PC-9 (cell line): ENCODE measurements around the gene RFXAP. TPM values are rescaled to one million over a fixed set of nuclear protein-coding genes. Genes with fewer than 3 reads are reported as not detected.

ENCODE experiments used
- BruUV-seq: library from RNA; stranded (reverse); fragments of 400-500 nt; replicated peaks from 2 replicates; lab custom pipeline; 2021; lab: Mats Ljungman, UMichigan
- CTCF ChIA-PET: fragments of 300-600 bp; sonication (Branson Sonifier 250); formaldehyde crosslinking; loops from one replicate; lab custom pipeline; 2022; ENCODE audit warnings: antibody characterized with exemption; lab: Charles Lee
- POLR2A ChIA-PET: fragments of 300-600 bp; sonication (Branson Sonifier 250); formaldehyde crosslinking; loops from one replicate; lab custom pipeline; 2022; ENCODE audit warnings: antibody characterized with exemption; ENCODE audit not compliant: unreplicated experiment; lab: Charles Lee
- DNase-seq, 2 experiments: peaks; one replicate each; pipeline versions ENCODE4 v3.0.0 to v3.0.0-alpha.2; 2015 to 2022; ENCODE audit warnings: mixed read lengths in 1 of 2
- H2AFZ ChIP-seq: fragments of 200-600 bp; sonication (generic); 2 replicates; pipeline ENCODE4 v1.8.1; 2017; ENCODE audit warnings: antibody characterized with exemption
- H3F3A ChIP-seq: fragments of 200-600 bp; sonication (generic); 2 replicates; pipeline ENCODE4 v1.8.1; 2017; ENCODE audit warnings: antibody characterized with exemption, mild to moderate bottlenecking, low read depth; ENCODE audit not compliant: insufficient read depth
- H3K27ac ChIP-seq: fragments of 200-600 bp; sonication (generic); 2 replicates; pipeline ENCODE4 v1.6.1; 2016; ENCODE audit warnings: mixed run types
- H3K27me3 ChIP-seq: fragments of 200-600 bp; sonication (generic); 2 replicates; pipeline ENCODE4 v1.6.1; 2016; ENCODE audit warnings: low read depth, mixed run types; ENCODE audit not compliant: insufficient read depth
- H3K36me3 ChIP-seq: fragments of 200-600 bp; sonication (generic); 2 replicates; pipeline ENCODE4 v1.6.1; 2016; ENCODE audit warnings: low read depth, mixed run types
- H3K4me1 ChIP-seq: fragments of 200-600 bp; sonication (generic); replicated peaks from 2 replicates; pipeline ENCODE4 v1.6.1; 2016; ENCODE audit warnings: mixed run types; ENCODE audit not compliant: insufficient read depth
- H3K4me2 ChIP-seq: fragments of 200-600 bp; sonication (generic); 2 replicates; pipeline ENCODE4 v1.6.1; 2017; ENCODE audit warnings: mixed run types
- H3K4me3 ChIP-seq: fragments of 200-600 bp; sonication (generic); 2 replicates; pipeline ENCODE4 v1.6.1; 2016; ENCODE audit warnings: mixed run types
- H3K79me2 ChIP-seq: fragments of 200-600 bp; sonication (generic); 2 replicates; pipeline ENCODE4 v1.6.1; 2017; ENCODE audit warnings: low read depth, mixed run types
- H3K9me2 ChIP-seq: fragments of 200-600 bp; sonication (generic); 2 replicates; pipeline ENCODE4 v1.8.1; 2017; ENCODE audit warnings: mild to moderate bottlenecking; ENCODE audit not compliant: insufficient read depth
- H3K9me3 ChIP-seq: fragments of 200-600 bp; sonication (generic); 2 replicates; pipeline ENCODE4 v1.8.1; 2016; ENCODE audit warnings: low read depth; ENCODE audit not compliant: insufficient read depth
- H4K20me1 ChIP-seq: fragments of 200-600 bp; sonication (generic); 2 replicates; pipeline ENCODE4 v1.8.1; 2017; ENCODE audit not compliant: insufficient read depth
- CTCF ChIP-seq: fragments of 200-600 bp; sonication (generic); conservative IDR thresholded peaks from 2 replicates; pipeline ENCODE4 v1.6.1; 2017; ENCODE audit warnings: mixed run types, antibody characterized with exemption, mild to moderate bottlenecking, moderate library complexity
- EZH2 ChIP-seq: fragments of 200-600 bp; sonication (generic); IDR thresholded peaks from 2 replicates; pipeline ENCODE4 v1.8.0; 2017; ENCODE audit warnings: antibody characterized with exemption, low read depth
- intact Hi-C: fragments of 100-400 bp; cut with micrococcal nuclease; formaldehyde crosslinking; loops from one replicate; pipeline ENCODE4 v1.10.0; 2022; ENCODE audit not compliant: unreplicated experiment
- total RNA-seq: library from RNA; stranded (reverse); gene quantifications from 2 replicates; pipeline ENCODE4 v1.2.3, GENCODE V29; 2021

Gene RFXAP
- total RNA-seq, 1 experiment from 2014 or later: 5.6 TPM

- Histone ChIP-seq H3K79me2 (peaks cover 7% of the 10 kb centered on the region), H3F3A (no peaks in the 10 kb centered on the region), H3K27me3 (no peaks in the 10 kb centered on the region), H2AFZ (no peak overlapping the region), H3K9me3 (no peaks in the 10 kb centered on the region), H3K4me2 (no peak overlapping the region), H4K20me1 (no peaks in the 10 kb centered on the region), H3K36me3 (no peaks in the 10 kb centered on the region), H3K4me3 (no peak overlapping the region), H3K4me1 (peaks cover 8% of the 10 kb centered on the region; the same call in 1 of the 2 replicates), H3K27ac (no peak overlapping the region), H3K9me2 (no peaks in the 10 kb centered on the region)
- DNase-seq: no peak
- TF ChIP-seq CTCF: peak; percentile 63
- TF ChIP-seq EZH2: no peak
- CTCF ChIA-PET: no interaction called here
- POLR2A ChIA-PET: no interaction called here
- intact Hi-C loops: no loop called here
- BruUV-seq: no TSS peak
Observed at GRCh38 chr13:36815062-36815461, 4.0 kb upstream of the RFXAP start.

DNA sequence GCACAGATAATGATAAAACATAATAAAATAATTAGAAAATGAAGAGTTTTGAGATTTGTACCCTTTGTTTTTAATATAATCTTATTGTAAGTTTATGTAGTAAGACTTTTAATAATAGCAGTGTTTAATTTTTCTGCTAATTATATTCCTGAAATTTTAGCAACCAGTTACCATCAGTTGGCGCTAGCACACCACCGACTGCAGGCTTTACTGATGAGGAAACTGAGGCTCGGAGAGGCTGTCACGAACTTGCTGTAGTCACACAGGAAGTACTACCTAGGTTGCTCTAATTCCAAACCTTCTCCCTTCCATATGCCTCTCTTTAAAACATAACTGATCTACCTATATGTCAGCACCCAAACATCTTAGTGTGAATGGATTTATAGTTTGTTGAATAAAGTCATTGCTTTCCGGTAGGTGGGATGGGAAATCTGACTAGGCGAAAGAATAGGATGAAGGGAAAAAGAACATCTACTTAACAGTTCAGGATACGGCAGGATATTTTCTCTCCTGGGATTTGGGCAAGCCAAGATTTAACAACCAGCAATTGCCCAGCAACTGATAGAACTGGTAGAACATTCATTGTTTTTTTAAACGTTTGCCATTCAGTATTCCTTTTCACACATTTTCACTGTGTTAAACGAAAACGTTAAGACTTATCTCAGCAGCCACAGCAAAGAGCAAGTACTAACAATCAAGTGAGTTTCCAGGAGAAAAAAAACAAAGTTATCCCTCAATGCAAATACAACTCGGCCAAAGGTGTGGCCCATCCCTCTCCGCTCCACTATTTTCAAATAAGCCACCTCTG lies 822 bp upstream of the RFXAP start:
- intact Hi-C loops: no loop called here
- no peak for DNase-seq
- BruUV-seq: no TSS peak
- no peaks in the 10 kb centered on the region for H4K20me1 ChIP-seq
- peaks cover 27% of the 10 kb centered on the region for H3K79me2 ChIP-seq
- H3K27ac ChIP-seq: no peak overlapping the region
- no peaks in the 10 kb centered on the region for H3F3A ChIP-seq
- peaks cover 16% of the 10 kb centered on the region for H3K4me1 ChIP-seq
- TF ChIP-seq CTCF (no peak), EZH2 (no peak)
- peak overlapping the region; percentile 90 for H3K4me3 ChIP-seq
- H2AFZ ChIP-seq: peak overlapping the region; percentile 91
- H3K9me2 ChIP-seq: no peaks in the 10 kb centered on the region
- H3K27me3 ChIP-seq: no peaks in the 10 kb centered on the region
- ChIA-PET POLR2A (no interaction called here), CTCF (no interaction called here)
- H3K9me3 ChIP-seq: no peaks in the 10 kb centered on the region
- peak overlapping the region; percentile 81 for H3K4me2 ChIP-seq
- no peaks in the 10 kb centered on the region for H3K36me3 ChIP-seq

DNA sequence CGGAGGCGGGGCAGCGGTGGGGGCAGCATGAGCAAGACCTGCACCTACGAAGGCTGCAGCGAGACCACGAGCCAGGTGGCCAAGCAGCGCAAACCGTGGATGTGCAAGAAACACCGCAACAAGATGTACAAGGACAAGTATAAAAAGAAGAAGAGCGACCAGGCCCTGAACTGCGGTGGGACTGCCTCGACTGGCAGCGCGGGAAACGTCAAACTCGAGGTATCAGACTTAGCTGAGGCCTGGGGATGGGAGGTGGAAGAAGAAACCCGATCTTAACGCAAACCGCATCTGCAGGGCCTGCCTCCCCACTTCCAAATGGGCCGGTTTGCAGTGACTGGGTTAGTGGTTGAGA lies 693 bp downstream of the RFXAP start:
- H3F3A ChIP-seq: no peaks in the 10 kb centered on the region
- H2AFZ ChIP-seq: peak overlapping the region; percentile 91
- peaks cover 16% of the 10 kb centered on the region for H3K4me1 ChIP-seq
- ChIA-PET CTCF (no interaction called here), POLR2A (no interaction called here)
- DNase-seq: peak in 1 of 2 experiments; percentile 14
- no peaks in the 10 kb centered on the region for H3K9me3 ChIP-seq
- H3K4me3 ChIP-seq: peak overlapping the region; percentile 90
- H3K9me2 ChIP-seq: no peaks in the 10 kb centered on the region
- H3K27me3 ChIP-seq: no peaks in the 10 kb centered on the region
- H3K36me3 ChIP-seq: no peaks in the 10 kb centered on the region
- H4K20me1 ChIP-seq: no peaks in the 10 kb centered on the region
- BruUV-seq: no TSS peak
- intact Hi-C loops: loop anchor here (1.0 kb wide), 2 partner anchors 57 to 83 kb away; no protein-coding TSS in a partner anchor
- H3K79me2 ChIP-seq: peaks cover 27% of the 10 kb centered on the region
- H3K27ac ChIP-seq: no peak overlapping the region
- peak overlapping the region; percentile 81 for H3K4me2 ChIP-seq
- TF ChIP-seq CTCF: no peak
- no peak for TF ChIP-seq EZH2
